CD4-positive, alpha-beta T cell treated with Interleukin-15 for 1 hour (primary cell): Measurements from ENCODE around the gene GRK6.
A peak's percentile ranks its signal among the peaks of the same experiment; 100 is the strongest.

Source experiments
- DNase-seq: peaks from one replicate; pipeline ENCODE4 v3.0.0-alpha.2; 2020

Gene GRK6

DNA sequence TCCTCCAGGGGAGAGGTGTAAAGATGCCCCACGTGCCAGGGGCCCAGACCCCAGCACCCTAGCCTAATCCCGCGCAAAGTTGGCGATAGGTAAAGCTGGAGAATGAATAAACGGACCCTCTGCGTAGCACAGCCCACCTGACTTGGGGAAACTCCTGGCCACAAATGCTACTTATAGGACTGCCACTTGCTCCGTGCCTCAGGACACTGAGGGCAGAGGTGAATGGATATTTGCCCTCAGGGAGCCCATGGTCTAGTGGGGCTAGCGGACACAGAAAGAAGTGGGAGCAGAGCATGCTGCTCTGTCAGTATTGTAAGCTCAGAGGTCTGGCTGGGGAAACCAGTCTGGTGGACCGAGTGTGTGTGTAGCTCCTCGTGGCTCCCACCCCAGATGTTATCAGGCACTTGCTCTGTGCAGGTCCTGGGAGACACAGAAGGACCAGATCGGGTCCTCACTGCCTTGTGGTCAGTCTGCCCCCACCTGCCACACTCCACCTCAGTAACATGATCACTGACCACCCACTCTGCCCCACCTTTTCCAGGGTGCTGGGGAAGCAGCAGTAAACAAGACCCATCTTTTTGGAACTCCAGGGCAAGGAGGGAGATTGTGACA, 841 bp downstream of the GRK6 start:
- DNase-seq, result no peak

DNA sequence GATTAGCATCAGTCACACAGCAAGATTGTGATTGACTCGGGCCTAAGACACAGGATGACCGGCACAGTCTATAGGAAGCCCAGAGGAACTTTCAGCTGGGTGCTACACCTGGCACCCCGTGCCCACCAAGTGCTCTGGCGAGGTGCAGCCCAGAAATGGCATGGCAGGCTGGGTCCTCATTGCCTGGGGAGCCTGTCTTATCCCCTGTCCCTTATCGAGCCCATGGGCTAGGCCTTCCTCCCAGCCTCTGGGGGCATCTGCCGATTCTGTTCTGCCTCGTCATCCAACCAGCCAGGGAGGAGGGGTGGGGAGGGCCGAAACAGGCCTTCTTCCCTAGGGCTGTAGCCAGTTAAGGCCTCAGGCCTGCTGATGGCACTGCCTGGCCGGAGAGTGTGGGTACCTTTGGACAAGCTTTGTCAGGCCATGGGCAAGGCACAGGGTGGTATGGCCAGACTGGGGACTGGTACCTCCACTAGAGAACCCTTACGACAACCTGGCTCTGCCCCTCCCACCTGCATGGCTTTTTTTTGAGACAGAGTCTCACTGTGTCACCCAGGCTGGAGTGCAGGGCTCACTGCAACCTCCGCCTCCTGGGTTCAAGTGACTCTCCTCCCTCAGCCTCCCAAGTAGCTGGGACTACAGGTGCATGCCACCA, 1.6 kb downstream of the GRK6 start:
- peak; percentile 54 for DNase-seq

DNA sequence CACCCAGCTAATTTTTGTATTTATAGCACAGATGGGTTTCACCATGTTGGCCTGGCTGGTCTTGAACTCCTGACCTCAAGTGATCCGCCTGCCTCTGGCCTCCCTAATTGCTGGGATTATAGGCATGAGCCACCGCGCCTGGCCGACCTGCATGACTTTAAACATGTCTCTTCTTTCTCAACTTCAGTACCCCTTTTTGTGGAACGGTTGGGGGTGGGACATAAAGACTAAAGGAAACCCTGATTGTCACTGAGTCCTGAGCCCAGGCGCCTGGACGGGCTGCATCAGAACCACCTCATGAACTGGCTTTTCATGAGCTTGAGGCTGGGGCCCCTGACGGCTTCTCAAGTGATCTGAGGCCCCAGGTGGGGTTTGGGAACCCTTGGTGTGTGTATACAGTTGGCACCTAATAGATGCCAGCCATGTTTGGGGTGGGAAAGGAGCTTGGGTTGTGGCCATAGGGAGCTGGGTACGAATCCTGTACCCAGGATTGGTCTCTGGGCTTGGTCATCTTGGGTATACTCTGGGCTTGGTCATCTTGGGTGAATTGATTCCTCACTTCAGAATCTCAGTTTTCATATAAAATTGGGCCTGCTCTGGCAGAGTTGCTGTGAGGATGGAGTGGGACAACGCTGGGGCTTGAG, 2.2 kb downstream of the GRK6 start:
- no peak for DNase-seq

- DNase-seq, result peak; percentile 93
These were observed 3.0 kb downstream of the GRK6 start for GRCh38 chr5:177429248-177430040.

DNA sequence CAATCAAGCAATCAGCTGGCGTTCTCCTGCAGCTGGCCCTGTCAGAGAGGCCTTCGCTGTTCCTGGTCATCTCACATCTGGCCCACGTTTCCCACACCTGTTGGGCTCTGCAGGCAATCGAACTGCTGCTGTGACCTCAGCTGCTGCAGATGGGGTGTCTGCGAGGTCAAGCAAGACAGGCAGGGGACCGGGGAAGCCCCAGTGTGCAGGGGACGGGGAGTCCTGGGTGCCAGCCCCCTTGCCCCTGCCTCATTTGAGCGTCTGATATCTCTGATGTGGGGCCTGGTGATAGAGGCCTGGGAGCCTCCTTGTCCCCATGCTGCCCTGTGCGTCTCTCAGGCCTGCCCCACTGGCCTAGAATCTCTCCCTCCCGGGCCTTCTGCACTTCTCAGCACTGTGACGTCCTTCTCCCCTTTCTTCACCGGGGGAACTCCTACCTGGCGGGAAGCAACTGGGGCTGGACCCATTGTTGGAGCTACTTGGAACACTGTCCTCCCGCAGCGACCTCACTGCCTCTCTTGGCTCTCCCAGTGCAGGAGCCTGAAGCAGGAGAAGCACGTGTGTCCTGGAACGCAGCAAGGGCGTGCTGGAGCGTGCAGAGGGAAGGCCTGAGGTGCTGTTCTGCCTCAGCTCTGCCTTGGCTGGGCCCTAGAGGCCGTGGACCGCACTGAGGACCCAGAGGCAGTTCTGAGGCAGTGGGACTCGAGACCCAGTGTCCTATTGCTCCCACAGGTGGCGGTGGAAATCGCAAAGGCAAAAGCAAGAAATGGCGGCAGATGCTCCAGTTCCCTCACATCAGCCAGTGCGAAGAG, 3.9 kb downstream of the GRK6 start:
- DNase-seq, result no peak

- no peak for DNase-seq
These were observed 4.5 kb downstream of the GRK6 start for GRCh38 chr5:177430972-177431316.

GRCh38 chr5:177431317-177432142, 5.1 kb downstream of the GRK6 start:
- DNase-seq, result peak; percentile 88

GRCh38 chr5:177432143-177432838, 5.8 kb downstream of the GRK6 start:
- DNase-seq, result no peak

GRCh38 chr5:177432839-177433657, 6.6 kb downstream of the GRK6 start:
- DNase-seq, result no peak

DNA sequence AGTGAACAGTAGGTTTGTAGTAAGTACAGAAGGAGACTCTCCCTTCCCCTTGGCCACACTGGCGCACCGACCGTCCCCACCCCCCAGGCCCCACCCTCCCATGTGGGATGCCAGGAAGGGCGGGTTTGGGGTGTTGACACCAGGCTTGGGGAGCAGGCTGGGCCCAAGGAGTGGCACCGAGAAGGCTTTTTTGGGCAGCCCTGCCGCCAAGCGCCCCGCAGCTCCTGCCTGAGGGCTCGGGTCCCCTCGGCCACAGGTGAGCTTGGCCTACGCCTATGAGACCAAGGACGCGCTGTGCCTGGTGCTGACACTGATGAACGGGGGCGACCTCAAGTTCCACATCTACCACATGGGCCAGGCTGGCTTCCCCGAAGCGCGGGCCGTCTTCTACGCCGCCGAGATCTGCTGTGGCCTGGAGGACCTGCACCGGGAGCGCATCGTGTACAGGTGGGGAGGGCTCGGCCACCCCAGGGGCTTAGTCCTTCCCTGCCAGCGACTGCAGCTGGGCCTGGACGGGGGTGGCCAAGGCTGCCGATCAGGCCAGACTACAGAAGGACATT, 7.3 kb downstream of the GRK6 start:
- DNase-seq, result no peak

DNA sequence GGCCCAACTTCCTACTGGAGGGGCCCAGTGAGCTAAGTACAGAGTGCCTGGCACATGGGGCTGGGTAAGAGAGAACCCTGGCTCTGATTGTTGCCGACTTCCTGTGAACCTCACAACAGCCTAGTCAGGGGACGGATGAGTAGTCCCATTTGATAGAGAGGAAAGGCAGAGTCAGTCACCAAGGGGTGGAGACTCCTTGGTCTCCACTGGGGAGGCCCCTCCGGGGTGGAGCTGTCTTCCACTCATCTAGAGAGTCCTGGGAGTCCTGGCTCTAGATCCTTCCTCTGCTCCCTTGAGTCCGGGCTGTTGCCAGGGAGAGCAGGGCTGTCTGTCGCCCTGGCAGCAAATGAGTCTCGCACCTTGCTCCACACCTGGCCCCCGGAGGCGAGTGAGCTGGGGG, 8.0 kb downstream of the GRK6 start:
- DNase-seq, result no peak

DNA sequence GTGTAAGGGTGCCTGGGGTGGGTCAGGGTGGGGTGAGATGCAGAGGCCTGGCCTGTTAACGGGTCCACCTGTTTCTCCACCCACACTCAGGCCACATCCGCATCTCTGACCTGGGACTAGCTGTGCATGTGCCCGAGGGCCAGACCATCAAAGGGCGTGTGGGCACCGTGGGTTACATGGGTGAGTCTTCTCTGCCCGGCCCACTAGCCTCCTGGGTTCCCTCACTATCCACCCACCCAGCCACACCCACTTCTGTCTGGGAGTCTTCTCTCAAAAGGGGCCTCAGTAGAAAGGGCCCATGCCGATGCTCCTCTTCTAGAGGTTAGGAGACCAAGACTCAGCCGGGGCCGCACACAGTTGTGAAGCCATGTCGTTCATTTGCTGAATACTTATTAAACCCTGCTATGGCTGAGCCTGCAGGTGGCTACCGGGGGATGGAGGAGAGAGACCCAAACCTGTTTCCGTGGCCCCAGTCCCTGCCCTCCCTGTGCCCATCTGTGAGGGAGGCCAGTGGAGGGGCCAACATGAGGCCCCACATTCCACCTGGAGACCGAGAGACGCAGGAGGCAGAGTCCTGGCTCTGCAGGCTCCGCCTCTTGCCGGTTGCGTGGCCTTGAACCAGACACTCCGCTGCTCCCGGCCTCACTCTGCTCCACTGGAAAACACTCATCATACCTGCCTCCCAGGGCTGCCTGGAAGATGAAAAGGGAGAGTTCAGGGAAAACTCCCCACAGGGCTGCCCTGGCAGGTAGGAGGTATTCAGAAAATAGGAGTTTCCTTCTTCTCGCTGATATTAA, 8.7 kb downstream of the GRK6 start:
- DNase-seq, result no peak

- no peak for DNase-seq
These were observed 9.5 kb downstream of the GRK6 start for GRCh38 chr5:177435847-177436536.

GRCh38 chr5:177437623-177438022, 11.1 kb downstream of the GRK6 start:
- no peak for DNase-seq

DNA sequence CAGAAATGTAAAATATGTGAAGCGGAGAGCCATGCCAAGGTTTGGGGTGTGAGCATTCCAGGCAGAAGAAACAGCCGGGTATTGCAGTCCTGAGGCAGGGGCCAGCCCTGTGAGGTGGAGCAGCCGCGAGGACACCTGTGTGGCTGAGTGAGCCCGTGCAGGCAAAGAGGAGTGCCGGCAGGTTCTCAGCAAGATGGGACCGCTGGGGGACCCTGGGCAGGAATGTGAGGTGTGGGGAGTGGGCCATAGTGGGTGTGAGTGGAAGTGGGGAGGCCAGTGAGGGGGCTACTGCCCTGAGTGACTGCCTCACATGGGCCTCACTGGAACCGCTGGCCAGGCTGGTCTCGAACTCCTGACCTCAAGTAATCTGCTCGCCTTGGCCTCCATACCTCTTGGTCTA, 12.0 kb downstream of the GRK6 start:
- peak; percentile 16 for DNase-seq

- no peak for DNase-seq
These were observed 13.1 kb downstream of the GRK6 start for GRCh38 chr5:177439518-177440053.

DNA sequence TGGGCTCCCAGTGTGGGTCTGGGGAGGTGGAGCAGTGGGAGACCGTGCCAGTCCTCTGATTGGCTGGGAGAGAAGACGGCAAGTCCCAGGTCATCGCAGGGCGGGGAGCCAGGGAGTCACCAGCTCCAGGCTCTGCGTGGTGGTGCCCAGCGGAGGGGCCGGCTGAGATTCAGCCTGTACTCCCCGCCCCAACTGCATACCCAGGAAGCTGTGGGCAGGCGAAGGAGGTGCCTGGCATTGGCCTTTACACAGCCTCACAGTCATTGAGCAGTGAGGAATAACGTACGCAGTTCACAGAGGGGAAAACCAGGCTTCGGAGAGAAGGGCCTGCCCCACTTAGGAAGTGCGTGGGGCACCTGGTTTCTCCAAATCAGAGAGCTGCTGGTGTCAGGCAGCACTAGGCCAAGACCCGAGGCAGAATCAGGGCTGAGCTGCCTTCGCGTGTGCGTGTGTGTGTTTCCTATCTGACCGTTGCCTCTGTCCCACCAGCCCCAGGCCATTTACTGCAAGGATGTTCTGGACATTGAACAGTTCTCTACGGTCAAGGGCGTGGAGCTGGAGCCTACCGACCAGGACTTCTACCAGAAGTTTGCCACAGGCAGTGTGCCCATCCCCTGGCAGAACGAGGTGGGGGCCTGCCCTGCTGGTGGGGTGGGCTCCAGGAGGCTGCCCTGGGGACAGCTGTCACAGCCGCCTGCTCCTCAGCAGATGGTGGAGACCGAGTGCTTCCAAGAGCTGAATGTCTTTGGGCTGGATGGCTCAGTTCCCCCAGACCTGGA, 13.9 kb downstream of the GRK6 start:
- DNase-seq, result peak; percentile 47
